Measurements from ENCODE around the gene ABCB8. TPM values are rescaled to one million over a fixed set of nuclear protein-coding genes. Genes with fewer than 3 reads are reported as not detected.

ABCB8 gene
- total and polyA plus RNA-seq, 2 of the 8 experiments (the other 6 are each of a cell fraction or from before 2014, with no cell fraction given), result 17.7 to 27.0 TPM

DNA sequence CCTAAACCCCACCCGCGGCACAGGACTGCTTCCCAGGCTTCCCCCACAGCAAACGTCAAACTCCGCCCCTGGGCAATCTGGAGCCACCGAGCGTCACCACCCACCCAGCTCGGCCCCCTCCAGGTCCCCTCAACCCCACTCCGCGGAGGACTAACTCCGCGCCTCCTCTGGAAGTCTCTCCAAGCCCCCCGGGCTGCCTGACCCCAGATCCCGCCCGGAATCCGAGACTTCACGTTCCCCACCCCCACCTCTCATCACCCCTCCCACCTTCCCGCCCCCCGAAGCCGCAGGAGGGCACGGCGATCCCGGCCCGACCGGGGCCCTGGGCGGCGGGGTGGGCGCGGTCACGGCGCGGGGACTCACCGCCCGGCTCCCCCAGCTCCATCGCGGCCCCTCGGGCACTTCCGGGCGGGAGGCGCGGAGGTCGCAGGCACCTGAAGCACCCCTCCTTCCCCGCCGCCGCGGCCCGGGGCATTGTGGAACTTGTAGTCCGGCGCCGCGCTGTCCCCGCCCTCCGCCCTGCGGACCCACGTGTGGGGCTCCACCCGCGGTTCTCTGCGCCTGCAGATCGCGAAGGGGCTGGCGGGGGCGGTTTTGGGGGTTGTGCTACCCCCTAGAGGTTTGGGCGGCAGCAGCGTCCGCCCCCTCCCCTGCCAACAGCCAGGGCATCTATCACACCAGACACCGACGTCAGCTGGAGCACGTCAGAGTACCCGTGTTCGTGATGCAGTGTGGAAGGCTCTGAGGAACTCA, 55.0 kb downstream of the ABCB8 start, which contains the start of gene TMUB1:
TMUB1 (minus strand) TSS at position 423 of the 753 bp plus-strand sequence. CDS start 930 bp downstream, outside the sequence.
- Histone ChIP-seq H2BK120ac (replicated peaks; ENCODE audit: low read depth, low read length) (no peak within 1 kb of the TSS), H2AFZ (ENCODE audit: low read length) (no peak within 1 kb of the TSS; the same call in 1 of the 2 replicates), H3K4me3 (ENCODE audit: extremely low read depth in 1 of 4, insufficient read depth in 2 of 4, low read depth in 3 of 4, low read length in 4 of 4) (peak within 1 kb of the TSS; percentile 48 to 85 (median 68)), H4K8ac (ENCODE audit: extremely low read depth, insufficient read depth, low read length) (peak within 1 kb of the TSS; percentile 37; the same call in 1 of the 2 replicates), H3K23me2 (ENCODE audit: low read depth, low read length) (peaks cover 38% of the 10 kb centered on the region), H4K20me1 (replicated peaks in 1 of 2; ENCODE audit: control insufficient read depth in 1 of 2, insufficient read depth in 2 of 2, low read length in 2 of 2) (peaks cover 18 to 20% of the 10 kb centered on the region in 2 experiments), H3K4me2 (ENCODE audit: insufficient read depth in 1 of 2, low read depth in 2 of 2, low read length in 2 of 2) (peak within 1 kb of the TSS; percentile 90 to 95), H3K9me3 (ENCODE audit: insufficient read depth in 2 of 2, low read depth in 1 of 2, low read length in 1 of 2) (no peaks in the 10 kb centered on the region), H3K14ac (ENCODE audit: insufficient read length) (no peak within 1 kb of the TSS), H4K91ac (replicated peaks; ENCODE audit: insufficient read length, low read length) (no peak within 1 kb of the TSS), H3K18ac (ENCODE audit: extremely low read depth, low read length) (no peak within 1 kb of the TSS; the same call in 1 of the 2 replicates), H3K9ac (replicated peaks in 1 of 4; ENCODE audit: extremely low read depth in 1 of 4, low read depth in 3 of 4, low read length in 3 of 4) (peak within 1 kb of the TSS in 1 of 4 experiments; percentile 79; a peak in 1 of 7 replicates), H2BK5ac (ENCODE audit: low read depth, low read length) (no peak within 1 kb of the TSS), H3K79me1 (ENCODE audit: low read depth, low read length) (peaks cover 12% of the 10 kb centered on the region), H2BK20ac (ENCODE audit: low read length) (no peak within 1 kb of the TSS), H3K56ac (replicated peaks; ENCODE audit: insufficient read length, low read depth, low read length) (no peak within 1 kb of the TSS), H4K5ac (ENCODE audit: insufficient read length, low read depth, low read length) (no peak within 1 kb of the TSS), H2BK15ac (ENCODE audit: low read length) (no peak within 1 kb of the TSS; the same call in 1 of the 2 replicates), H2AK5ac (ENCODE audit: low read depth, low read length) (no peak within 1 kb of the TSS; the same call in 1 of the 2 replicates), H3K4me1 (replicated peaks in 1 of 4; ENCODE audit: control insufficient read depth in 3 of 4, insufficient read depth in 4 of 4, low read length in 3 of 4) (peaks cover 3 to 51% (median 28%) of the 10 kb centered on the region in 4 experiments), H2BK12ac (ENCODE audit: low read depth, low read length) (peak within 1 kb of the TSS; percentile 80; the same call in 1 of the 2 replicates), H3K79me2 (ENCODE audit: control insufficient read depth in 1 of 2, insufficient read depth in 2 of 2, low read length in 2 of 2) (peaks cover 0 to 19% of the 10 kb centered on the region in 2 experiments; a peak in 1 of 4 replicates), H3K4ac (replicated peaks; ENCODE audit: insufficient read length, low read depth, low read length) (peak within 1 kb of the TSS; percentile 53), H3K27me3 (replicated peaks in 1 of 4; ENCODE audit: control insufficient read depth in 3 of 4, extremely low read depth in 1 of 4, insufficient read depth in 3 of 4, low read length in 3 of 4) (peaks cover 0 to 21% (median 14%) of the 10 kb centered on the region in 4 experiments; a peak in 6 of 7 replicates), H3K36me3 (ENCODE audit: control insufficient read depth in 2 of 4, insufficient read depth in 4 of 4, low read length in 3 of 4) (no peaks in the 10 kb centered on the region), H3K27ac (ENCODE audit: low read depth, low read length) (no peak within 1 kb of the TSS), H3K23ac (ENCODE audit: insufficient read length) (no peak within 1 kb of the TSS)
- ChIA-PET POLR2A (ENCODE audit: partially characterized antibody) (interaction anchor here (0.8 to 1.9 kb wide), 6 partner anchors 17 to 56 kb away, joined by 3 to 5 read pairs (median 4); partner anchors contain the start of gene SLC4A2), CTCF (ENCODE audit: partially characterized antibody) (interaction anchor here (0.9 to 15.1 kb wide), 4 partner anchors 22 to 207 kb away, joined by 3 to 448 read pairs (median 11); no protein-coding TSS in a partner anchor)
- no peak for FAIRE-seq
- DNase-seq (ENCODE audit: low read depth in 1 of 2, low spot score in 2 of 2), result peak in 1 of 2 experiments; percentile 87
- WGBS, 2 experiments (ENCODE audit: extremely low coverage in 1 of 2, insufficient coverage in 1 of 2, insufficient read length in 1 of 2, insufficient replicate concordance in 2 of 2, low coverage in 1 of 2, low lambda C conversion rate in 2 of 2, missing lambda C conversion rate in 1 of 2), result 4% methylated on average over 18 of the region's 69 CpGs; no CpG with 5 or more reads in 1 of the 2 experiments
- no peak for TF ChIP-seq TBP (IDR thresholded peaks at IDR 0.05; ENCODE audit: low read depth, low read length)
- TF ChIP-seq, protein P1, sequence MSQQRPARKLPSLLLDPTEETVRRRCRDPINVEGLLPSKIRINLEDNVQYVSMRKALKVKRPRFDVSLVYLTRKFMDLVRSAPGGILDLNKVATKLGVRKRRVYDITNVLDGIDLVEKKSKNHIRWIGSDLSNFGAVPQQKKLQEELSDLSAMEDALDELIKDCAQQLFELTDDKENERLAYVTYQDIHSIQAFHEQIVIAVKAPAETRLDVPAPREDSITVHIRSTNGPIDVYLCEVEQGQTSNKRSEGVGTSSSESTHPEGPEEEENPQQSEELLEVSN (IDR thresholded peaks at IDR 0.05), result peak; percentile 21; the same call in 1 of the 2 replicates
- TF ChIP-seq, protein P2, sequence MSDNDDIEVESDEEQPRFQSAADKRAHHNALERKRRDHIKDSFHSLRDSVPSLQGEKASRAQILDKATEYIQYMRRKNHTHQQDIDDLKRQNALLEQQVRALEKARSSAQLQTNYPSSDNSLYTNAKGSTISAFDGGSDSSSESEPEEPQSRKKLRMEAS (IDR thresholded peaks at IDR 0.05), result peak; percentile 50; the same call in 1 of the 2 replicates
- no peak for TF ChIP-seq RAD21 (IDR thresholded peaks at IDR 0.05 in 1 of 2, conservative IDR thresholded peaks at IDR 0.05 in 1 of 2; ENCODE audit: low read depth in 2 of 2, low read length in 2 of 2)
- no peak for TF ChIP-seq BCL11A (IDR thresholded peaks at IDR 0.05; ENCODE audit: low read depth in 2 of 2, low read length in 2 of 2)
- TF ChIP-seq TEAD4 (IDR thresholded peaks at IDR 0.05; ENCODE audit: low read depth, low read length), result no peak
- no peak for TF ChIP-seq SP1 (IDR thresholded peaks at IDR 0.05; ENCODE audit: low read depth, low read length)
- no peak for TF ChIP-seq CHD2 (IDR thresholded peaks at IDR 0.05; ENCODE audit: low read length)
- no peak for TF ChIP-seq TAF1 (IDR thresholded peaks at IDR 0.05; ENCODE audit: low read depth, low read length)
